WI38 (cell line): ENCODE data around the gene MARCHF10.

Experiments used
- H3K4me3 ChIP-seq: 2 replicates; pipeline ENCODE4 v1.5.1; 2011; ENCODE audit warnings: low read depth, mild to moderate bottlenecking, control low read depth, low read length
- CTCF ChIP-seq: IDR thresholded peaks from 2 replicates; pipeline ENCODE4 v1.5.1; 2012; ENCODE audit warnings: low read depth, mild to moderate bottlenecking, control low read depth, low read length

The MARCHF10 gene

DNA sequence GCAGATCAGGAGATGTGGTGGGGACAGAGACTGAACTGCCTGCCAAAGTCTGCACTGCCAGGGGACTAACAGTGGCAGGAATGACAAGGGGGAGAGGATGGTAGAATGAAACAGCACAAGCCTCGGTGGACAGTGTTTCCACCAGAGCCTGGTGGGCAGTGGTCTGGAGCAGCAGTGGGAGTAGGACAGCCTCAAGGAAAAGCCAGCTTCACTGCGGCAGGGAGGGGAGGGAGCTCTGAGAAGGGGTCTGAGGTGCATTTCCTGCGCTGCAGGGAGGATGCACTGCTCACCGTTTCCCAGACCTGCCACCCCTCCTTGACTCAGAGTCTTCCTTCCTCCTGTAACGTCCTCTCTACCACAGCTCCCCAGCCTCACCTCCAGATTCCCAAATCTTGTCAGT, 33.8 kb downstream of the MARCHF10 start:
- TF ChIP-seq CTCF, result no peak
- H3K4me3 ChIP-seq, result no peak overlapping the region

GRCh38 chr17:62767997-62768396, 40.1 kb downstream of the MARCHF10 start:
- TF ChIP-seq CTCF, result no peak

DNA sequence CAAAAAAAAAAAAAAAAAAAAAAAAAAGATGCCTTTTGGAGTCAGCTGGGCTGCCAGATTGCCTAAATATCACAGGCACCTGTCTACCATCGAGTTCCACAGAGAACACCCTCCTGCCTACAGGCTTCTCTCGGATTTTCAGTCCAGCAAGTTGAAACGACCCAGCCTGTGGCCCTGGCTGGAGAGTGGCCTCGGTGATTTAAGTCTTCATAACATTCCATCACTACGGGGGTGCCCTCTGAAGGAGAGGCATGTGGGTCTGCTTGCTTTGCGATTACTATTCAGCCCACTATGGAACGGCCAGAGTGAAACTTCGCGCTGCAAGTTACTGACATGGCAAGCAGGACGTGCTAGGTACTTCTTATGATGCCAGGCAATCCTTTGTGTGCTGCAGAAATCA, 42.8 kb downstream of the MARCHF10 start:
- no peak for TF ChIP-seq CTCF
- no peak overlapping the region for H3K4me3 ChIP-seq

More at GRCh38 chr17:62767997-62768396, 40.1 kb downstream of the MARCHF10 start:
- H3K4me3 ChIP-seq, result no peak overlapping the region

GRCh38 chr17:62763891-62764600, 44.1 kb downstream of the MARCHF10 start:
- no peak for TF ChIP-seq CTCF
- no peak overlapping the region for H3K4me3 ChIP-seq

DNA sequence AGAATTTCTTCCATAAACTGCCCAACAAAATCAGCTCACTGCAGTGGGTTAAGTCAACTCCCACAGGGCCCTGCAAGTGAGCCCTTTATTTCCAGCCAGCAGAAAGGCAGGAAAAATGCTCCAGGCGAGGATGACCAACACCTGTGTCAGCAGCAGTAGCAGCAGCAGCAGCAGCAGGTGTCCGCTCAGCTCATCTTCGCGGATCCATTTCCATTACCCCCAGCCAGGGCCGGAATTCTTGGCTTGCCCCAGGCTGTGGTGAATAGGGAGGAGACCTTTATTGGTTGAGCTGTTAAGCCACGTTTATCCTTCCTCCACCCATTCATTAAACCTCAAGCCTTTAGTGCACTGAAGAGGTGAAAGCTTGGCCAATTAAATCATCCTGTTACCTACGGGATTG, 46.2 kb downstream of the MARCHF10 start:
- no peak overlapping the region for H3K4me3 ChIP-seq
- TF ChIP-seq CTCF, result no peak

GRCh38 chr17:62760945-62761267, 47.2 kb downstream of the MARCHF10 start:
- no peak for TF ChIP-seq CTCF

DNA sequence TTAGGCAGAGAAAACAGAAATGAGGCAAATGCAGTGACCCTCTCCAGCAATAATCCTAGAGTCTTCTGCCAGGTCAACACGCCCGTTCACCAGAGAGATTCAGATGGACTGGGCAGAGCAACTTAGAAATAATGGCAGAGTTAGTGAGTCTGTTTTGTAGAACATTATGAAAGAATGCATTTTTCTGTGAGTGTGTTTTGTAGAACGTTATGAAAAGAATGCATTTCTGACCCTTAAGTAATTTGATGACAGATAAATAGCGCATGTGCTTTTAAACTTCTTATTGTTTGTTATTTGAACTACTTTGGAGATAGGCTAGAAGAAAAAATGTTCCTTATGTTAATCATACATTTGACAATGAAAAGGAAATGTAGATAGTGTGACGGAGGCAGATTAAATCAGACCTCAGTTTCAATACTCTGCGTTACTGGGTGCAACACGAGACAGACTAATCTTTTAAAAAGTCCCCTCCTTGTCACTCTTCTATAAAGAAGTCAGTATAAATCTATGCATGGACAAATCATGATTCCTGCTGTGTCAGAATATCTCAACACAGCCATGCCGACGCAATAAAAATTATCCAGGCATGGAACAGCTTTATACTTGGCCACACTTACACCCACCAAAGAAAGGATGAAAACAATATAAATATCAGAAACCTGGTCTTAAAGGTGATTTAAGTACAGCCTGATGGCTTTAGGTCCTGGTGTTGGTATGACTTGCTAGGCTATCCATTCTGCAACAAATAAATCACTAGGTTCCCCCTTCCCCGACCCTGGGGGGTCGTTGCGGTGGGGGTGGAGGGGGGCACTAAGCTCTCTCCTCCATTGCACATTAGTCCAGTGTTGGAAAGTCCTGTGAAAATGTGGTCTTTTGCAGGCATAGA, 47.8 kb downstream of the MARCHF10 start:
- H3K4me3 ChIP-seq, result no peak overlapping the region

More at GRCh38 chr17:62760945-62761267, 47.2 kb downstream of the MARCHF10 start:
- no peak overlapping the region for H3K4me3 ChIP-seq

More for the DNA sequence above, 47.8 kb downstream of the MARCHF10 start:
- TF ChIP-seq CTCF, result no peak
